Lower leg skin (tissue), 4 donors: Measurements from ENCODE around the gene ECE1. TPM values are rescaled to one million over a fixed set of nuclear protein-coding genes. Genes with fewer than 3 reads are reported as not detected.
"Not testable (repeated sequence)": the region's sequence is repeated elsewhere in the genome, so short reads cannot be mapped to it uniquely, and the experiment has no call there.

Experiments
- DNase-seq, 2 donors: peaks; one replicate each; pipeline ENCODE4 v3.0.0-alpha.2; 2019; ENCODE audit warnings: low spot score in 2 of 2
- H3K4me3 ChIP-seq: fragments of 200-600 bp; sonication (generic); 2 replicates; pipeline ENCODE4 v1.5.1; 2017; ENCODE audit warnings: mild to moderate bottlenecking, low read depth; ENCODE audit not compliant: poor library complexity, severe bottlenecking
- CTCF ChIP-seq, 3 donors: fragments of 450-650 bp; IDR thresholded peaks; one replicate each; pipeline ENCODE4 v1.5.1; 2016; ENCODE audit warnings: antibody characterized with exemption in 3 of 3, mild to moderate bottlenecking in 3 of 3, moderate library complexity in 2 of 3
- POLR2A ChIP-seq, 2 donors: fragments of 450-650 bp; IDR thresholded peaks; one replicate each; pipeline ENCODE4 v1.6.1; 2016 to 2017; ENCODE audit warnings: antibody characterized with exemption in 2 of 2, mild to moderate bottlenecking in 1 of 2, moderate library complexity in 1 of 2
- WGBS, 2 donors: methylation state at CpG; one replicate each; pipeline ENCODE4 v1.1.5; 2018; 5-methylcytosine and 5-hydroxymethylcytosine counted together
- intact Hi-C: fragments of 100-400 bp; cut with DNase I; formaldehyde crosslinking; loops from one replicate; pipeline ENCODE4 v1.15.0; 2023; ENCODE audit warnings: low total_unique reads
- total RNA-seq, 4 donors: library from RNA; depleted of rRNA; stranded (reverse); fragments of >200 nt; gene quantifications; one replicate each; pipeline ENCODE4 v1.1.0, GENCODE V29; 2016

Gene ECE1
- total RNA-seq, 4 donors from 2014 or later, result 37.1 to 68.9 (median 48.3) TPM

GRCh38 chr1:21287905-21288514 is 2.3 kb downstream of the ECE1 start:
- 73 to 79% methylated on average over 8 of the region's 8 CpGs for WGBS, 2 donors
- intact Hi-C loops, result no loop called here
- no peak overlapping the region for H3K4me3 ChIP-seq
- TF ChIP-seq POLR2A (IDR thresholded peaks at IDR 0.05), result no peak
- TF ChIP-seq CTCF (IDR thresholded peaks at IDR 0.05), result no peak
- DNase-seq, result no peak

GRCh38 chr1:21285386-21285785 is 4.9 kb downstream of the ECE1 start:
- WGBS, 2 donors, result 74 to 85% methylated on average over 6 of the region's 6 CpGs
- intact Hi-C loops, DNase-seq, H3K4me3 ChIP-seq: not testable (repeated sequence)

- intact Hi-C loops, result no loop called here
- 34 to 36% methylated on average over 2 of the region's 2 CpGs for WGBS, 2 donors
- no peak for TF ChIP-seq POLR2A (IDR thresholded peaks at IDR 0.05)
- TF ChIP-seq CTCF (IDR thresholded peaks at IDR 0.05), result no peak
- no peak overlapping the region for H3K4me3 ChIP-seq
- DNase-seq, result no peak
These were observed 5.2 kb downstream of the ECE1 start for GRCh38 chr1:21285055-21285372.

- TF ChIP-seq CTCF (IDR thresholded peaks at IDR 0.05), result no peak
- TF ChIP-seq POLR2A (IDR thresholded peaks at IDR 0.05), result no peak
These were observed 5.8 kb downstream of the ECE1 start for GRCh38 chr1:21284206-21285054.

GRCh38 chr1:21283524-21283923 is 6.7 kb downstream of the ECE1 start:
- TF ChIP-seq POLR2A (IDR thresholded peaks at IDR 0.05), result no peak
- no peak for TF ChIP-seq CTCF (IDR thresholded peaks at IDR 0.05)
- intact Hi-C loops, result no loop called here
- WGBS, 2 donors, result 83 to 86% methylated on average over 7 of the region's 7 CpGs
- H3K4me3 ChIP-seq, result no peak overlapping the region
- DNase-seq, result no peak

More at GRCh38 chr1:21284206-21285054, 5.8 kb downstream of the ECE1 start:
- no peak overlapping the region for H3K4me3 ChIP-seq
- intact Hi-C loops, result no loop called here
- no peak for DNase-seq
- WGBS, 2 donors, result 42 to 46% methylated on average over 16 to 17 of the region's 17 CpGs

GRCh38 chr1:21282020-21282419 is 8.2 kb downstream of the ECE1 start:
- H3K4me3 ChIP-seq, DNase-seq, intact Hi-C loops: not testable (repeated sequence)
- WGBS, 2 donors, result 96% methylated on average over 4 of the region's 4 CpGs
